RWPE2 (cell line): ENCODE measurements around the gene CPT1A.

Source experiments
- ATAC-seq: fragments of 200-7000 bp; cut with Tn5 transposase; 3 replicates; pipeline ENCODE4 v1.9.1; 2021; ENCODE audit warnings: low read depth
- DNase-seq: peaks from one replicate; pipeline ENCODE4 v3.0.0-alpha.2; 2020; ENCODE audit warnings: low spot score
- H3K27ac ChIP-seq: fragments of 450-650 bp; 2 replicates; pipeline ENCODE4 v1.5.1; 2017; ENCODE audit warnings: mild to moderate bottlenecking; ENCODE audit not compliant: poor library complexity, severe bottlenecking
- H3K27me3 ChIP-seq: fragments of 250-450 bp; sonication (Bioruptor Pico); 2 replicates; pipeline ENCODE4 v1.5.1; 2021; ENCODE audit warnings: mild to moderate bottlenecking, moderate library complexity; ENCODE audit not compliant: insufficient read depth, poor library complexity, severe bottlenecking
- H3K36me3 ChIP-seq: fragments of 250-450 bp; sonication (Bioruptor Pico); 2 replicates; pipeline ENCODE4 v1.5.1; 2020; ENCODE audit warnings: low read depth, mild to moderate bottlenecking, moderate library complexity
- H3K4me1 ChIP-seq: fragments of 250-450 bp; sonication (Bioruptor Pico); 2 replicates; pipeline ENCODE4 v1.5.1; 2021; ENCODE audit warnings: mild to moderate bottlenecking, moderate library complexity; ENCODE audit not compliant: insufficient read depth, poor library complexity, severe bottlenecking
- H3K4me3 ChIP-seq: fragments of 250-450 bp; sonication (Bioruptor Pico); 2 replicates; pipeline ENCODE4 v1.5.1; 2021; ENCODE audit warnings: mild to moderate bottlenecking, moderate library complexity; ENCODE audit not compliant: severe bottlenecking
- H3K9me3 ChIP-seq: fragments of 250-450 bp; sonication (Bioruptor Pico); 2 replicates; pipeline ENCODE4 v1.5.1; 2021; ENCODE audit warnings: mild to moderate bottlenecking, moderate library complexity; ENCODE audit not compliant: severe bottlenecking
- CTCF ChIP-seq: fragments of 450-650 bp; IDR thresholded peaks from one replicate; pipeline ENCODE4 v1.5.1; 2017; ENCODE audit warnings: mild to moderate bottlenecking, moderate library complexity; ENCODE audit not compliant: poor library complexity, severe bottlenecking

The CPT1A gene

GRCh38 chr11:68763181-68763721 is 78.5 kb downstream of the CPT1A start:
- no peaks in the 10 kb centered on the region for H3K4me1 ChIP-seq
- no peak for TF ChIP-seq CTCF
- no peaks in the 10 kb centered on the region for H3K27me3 ChIP-seq
- no peaks in the 10 kb centered on the region for H3K9me3 ChIP-seq
- ATAC-seq (no peak), DNase-seq (no peak)
- H3K36me3 ChIP-seq = peaks cover 24% of the 10 kb centered on the region
- no peak overlapping the region for H3K27ac ChIP-seq
- no peak overlapping the region for H3K4me3 ChIP-seq

GRCh38 chr11:68762481-68762880 is 79.2 kb downstream of the CPT1A start:
- Histone ChIP-seq H3K27me3 (no peaks in the 10 kb centered on the region), H3K36me3 (peaks cover 24% of the 10 kb centered on the region), H3K4me3 (no peak overlapping the region), H3K27ac (no peak overlapping the region), H3K9me3 (no peaks in the 10 kb centered on the region), H3K4me1 (no peaks in the 10 kb centered on the region)
- no peak for TF ChIP-seq CTCF
- DNase-seq (no peak), ATAC-seq (no peak)

- Histone ChIP-seq H3K4me3 (no peak overlapping the region), H3K36me3 (peaks cover 24% of the 10 kb centered on the region), H3K4me1 (no peaks in the 10 kb centered on the region), H3K27me3 (no peaks in the 10 kb centered on the region), H3K9me3 (no peaks in the 10 kb centered on the region), H3K27ac (no peak overlapping the region)
- ATAC-seq (no peak), DNase-seq (no peak)
- no peak for TF ChIP-seq CTCF
Observed at GRCh38 chr11:68761801-68762200, 79.9 kb downstream of the CPT1A start.

GRCh38 chr11:68759991-68760390 is 81.7 kb downstream of the CPT1A start:
- H3K27ac ChIP-seq = no peak overlapping the region
- no peaks in the 10 kb centered on the region for H3K9me3 ChIP-seq
- H3K4me3 ChIP-seq = no peak overlapping the region
- H3K27me3 ChIP-seq = no peaks in the 10 kb centered on the region
- no peaks in the 10 kb centered on the region for H3K4me1 ChIP-seq
- no peak for DNase-seq
- H3K36me3 ChIP-seq = peaks cover 24% of the 10 kb centered on the region
- ATAC-seq = no peak
- no peak for TF ChIP-seq CTCF

- Histone ChIP-seq H3K27me3 (no peaks in the 10 kb centered on the region), H3K4me1 (no peaks in the 10 kb centered on the region), H3K36me3 (peaks cover 24% of the 10 kb centered on the region), H3K27ac (no peak overlapping the region), H3K9me3 (no peaks in the 10 kb centered on the region), H3K4me3 (no peak overlapping the region)
- TF ChIP-seq CTCF = no peak
- no peak for ATAC-seq
- no peak for DNase-seq
Observed at GRCh38 chr11:68757711-68758110, 84.0 kb downstream of the CPT1A start.
